SK-N-SH (cell line): Measurements from ENCODE around the gene SH2D4B. TPM values are rescaled to one million over a fixed set of nuclear protein-coding genes. Genes with fewer than 3 reads are reported as not detected.
A peak's percentile ranks its signal among the peaks of the same experiment; 100 is the strongest.

Experiments used
- CTCF ChIA-PET: fragments of 300-600, 350-600 bp; formaldehyde crosslinking; extraction: SDS; loops from one replicate; lab custom pipeline; 2021; lab: Yijun Ruan, JAX
- POLR2A ChIA-PET: fragments of 350-600 bp; sonication (Branson Sonifier 250); formaldehyde crosslinking; extraction: SDS; loops from one replicate; lab custom pipeline; 2020; ENCODE audit warnings: antibody characterized with exemption, inconsistent platforms; lab: Yijun Ruan, JAX
- DNase-seq: peaks from one replicate; pipeline ENCODE4 v3.0.0; 2012
- H2AFZ ChIP-seq: fragments of 200-600 bp; sonication (generic); 2 replicates; pipeline ENCODE4 v1.8.1; 2016; ENCODE audit warnings: antibody characterized with exemption, mild to moderate bottlenecking, low read depth
- H3F3A ChIP-seq: fragments of 200-600 bp; sonication (generic); replicated peaks from 2 replicates; pipeline ENCODE3; 2016; ENCODE audit warnings: antibody characterized with exemption, mild to moderate bottlenecking; ENCODE audit not compliant: insufficient read depth
- H3K27ac ChIP-seq, 2 experiments: fragments of 200-500 bp in 1 of 2; fragments of 200-600 bp in 1 of 2; sonication (Bioruptor generic) in 1 of 2; sonication (generic), shearing (Covaris generic) in 1 of 2; 2 replicates each; pipeline versions ENCODE4 v1.5.1 to v1.6.1; 2014 to 2016; ENCODE audit warnings: low read depth in 2 of 2, inconsistent platforms in 1 of 2, low read length in 1 of 2, mild to moderate bottlenecking in 1 of 2, mixed read lengths in 1 of 2
- H3K27me3 ChIP-seq: fragments of 200-600 bp; sonication (generic), shearing (Covaris generic); 2 replicates; pipeline ENCODE4 v1.6.1; 2016; ENCODE audit warnings: mixed run types; ENCODE audit not compliant: insufficient read depth
- H3K36me3 ChIP-seq, 2 experiments: fragments of 200-500 bp in 1 of 2; fragments of 200-600 bp in 1 of 2; sonication (Bioruptor generic) in 1 of 2; sonication (generic) in 1 of 2; replicated peaks in 1 of 2; 2 replicates each; pipeline versions ENCODE3 to v1.5.1; 2014 to 2016; ENCODE audit warnings: low read length in 1 of 2, mild to moderate bottlenecking in 1 of 2; ENCODE audit not compliant: insufficient read depth in 2 of 2, control insufficient read depth in 1 of 2
- H3K4me1 ChIP-seq, 2 experiments: fragments of 200-500 bp in 1 of 2; fragments of 200-600 bp in 1 of 2; sonication (Bioruptor generic) in 1 of 2; sonication (generic), shearing (Covaris generic) in 1 of 2; 2 replicates each; pipeline versions ENCODE4 v1.5.1 to v1.6.1; 2014 to 2016; ENCODE audit warnings: low read depth in 1 of 2, low read length in 1 of 2, mixed run types in 1 of 2; ENCODE audit not compliant: insufficient read depth in 2 of 2, control insufficient read depth in 1 of 2
- H3K4me2 ChIP-seq: fragments of 200-600 bp; sonication (generic), shearing (Covaris generic); 2 replicates; pipeline ENCODE4 v1.6.1; 2017; ENCODE audit warnings: mixed run types
- H3K4me3 ChIP-seq, 2 experiments: fragments of 200-500 bp in 1 of 2; fragments of 200-600 bp in 1 of 2; sonication (Bioruptor generic) in 1 of 2; sonication (generic), shearing (Covaris generic) in 1 of 2; 2 replicates each; pipeline versions ENCODE4 v1.5.1 to v1.8.1; 2014 to 2016; ENCODE audit warnings: low read depth in 2 of 2, inconsistent platforms in 1 of 2, low read length in 1 of 2, mild to moderate bottlenecking in 1 of 2, mixed read lengths in 1 of 2, moderate library complexity in 1 of 2
- H3K79me2 ChIP-seq: fragments of 200-600 bp; sonication (generic); 2 replicates; pipeline ENCODE4 v1.8.1; 2017; ENCODE audit warnings: mild to moderate bottlenecking; ENCODE audit not compliant: insufficient read depth
- H3K9ac ChIP-seq: fragments of 200-600 bp; sonication (generic); 2 replicates; pipeline ENCODE4 v1.6.1; 2017; ENCODE audit warnings: mixed run types
- H3K9me2 ChIP-seq: fragments of 200-600 bp; sonication (generic); 2 replicates; pipeline ENCODE4 v1.6.1; 2017; ENCODE audit warnings: mixed run types
- H3K9me3 ChIP-seq: fragments of 200-600 bp; sonication (generic); 2 replicates; pipeline ENCODE4 v1.6.1; 2017; ENCODE audit warnings: mixed run types, mild to moderate bottlenecking, moderate library complexity
- H4K20me1 ChIP-seq: fragments of 200-600 bp; sonication (generic); 2 replicates; pipeline ENCODE4 v1.6.1; 2017; ENCODE audit warnings: mild to moderate bottlenecking, mixed run types; ENCODE audit not compliant: insufficient read depth
- CHD2 ChIP-seq: fragments of 150-350 bp; IDR thresholded peaks from 2 replicates; pipeline ENCODE4 v1.6.1; 2018; ENCODE audit warnings: low read length; ENCODE audit not compliant: partially characterized antibody
- CTCF ChIP-seq: fragments of 200-600 bp; sonication (generic); IDR thresholded peaks from 2 replicates; pipeline ENCODE4 v1.6.1; 2017; ENCODE audit warnings: antibody characterized with exemption, mild to moderate bottlenecking, moderate library complexity
- EP300 ChIP-seq, 2 experiments: IDR thresholded peaks; 2 replicates each; pipeline versions ENCODE4 v1.4.0 to v1.6.1; 2012; ENCODE audit warnings: borderline replicate concordance in 1 of 2, low read depth in 1 of 2, low read length in 1 of 2
- FOSL2 ChIP-seq: IDR thresholded peaks from 2 replicates; pipeline ENCODE4 v1.4.0; 2012; ENCODE audit warnings: low read depth, mild to moderate bottlenecking, moderate library complexity, borderline replicate concordance
- GABPA ChIP-seq: IDR thresholded peaks from 2 replicates; pipeline ENCODE4 v1.4.0; 2012; ENCODE audit warnings: low read depth, mild to moderate bottlenecking
- JUND ChIP-seq: IDR thresholded peaks from 2 replicates; pipeline ENCODE4 v1.4.0; 2012
- MEF2A ChIP-seq: IDR thresholded peaks from 2 replicates; pipeline ENCODE4 v1.4.0; 2012; ENCODE audit warnings: low read depth, borderline replicate concordance
- RAD21 ChIP-seq: IDR thresholded peaks from 2 replicates; pipeline ENCODE4 v1.6.1; 2012; ENCODE audit warnings: mild to moderate bottlenecking, low read length
- TCF12 ChIP-seq: IDR thresholded peaks from 2 replicates; pipeline ENCODE4 v1.4.0; 2012
- USF1 ChIP-seq: IDR thresholded peaks from 2 replicates; pipeline ENCODE4 v1.4.0; 2012; ENCODE audit warnings: low read depth, borderline replicate concordance
- YY1 ChIP-seq: IDR thresholded peaks from 2 replicates; pipeline ENCODE4 v1.4.0; 2012; ENCODE audit warnings: low read depth, mild to moderate bottlenecking
- WGBS: methylation state at CpG from one replicate; pipeline ENCODE4 v1.1.6; 2017; ENCODE audit warnings: low lambda C conversion rate; 5-methylcytosine and 5-hydroxymethylcytosine counted together
- polyA plus RNA-seq, 3 experiments: library from polyadenylated mRNA; depleted of rRNA; stranded (reverse); fragments of >200 nt; gene quantifications; 2 replicates each; pipeline ENCODE4 v1.2.3, GENCODE V29; 2012

Gene SH2D4B
- polyA plus RNA-seq, 1 of the 3 experiments (the other 2 are of a cell fraction), result not detected

- ChIA-PET CTCF (interaction anchor here (1.3 to 4.8 kb wide), 3 partner anchors 18 to 244 kb away, joined by 3 to 42 read pairs (median 3); no protein-coding TSS in a partner anchor), POLR2A (no interaction called here)
- TF ChIP-seq YY1 (no peak), FOSL2 (no peak), JUND (no peak), MEF2A (no peak), GABPA (no peak), CTCF (no peak), USF1 (no peak), RAD21 (no peak), CHD2 (no peak), EP300 (IDR thresholded peaks at IDR 0.05; ENCODE audit: borderline replicate concordance in 1 of 2, low read depth in 1 of 2, low read length in 1 of 2) (no peak), TCF12 (no peak)
- TF ChIP-seq, all 33 proteins: peak for 0
- Histone ChIP-seq H3F3A (no peaks in the 10 kb centered on the region), H2AFZ (no peak overlapping the region), H3K79me2 (no peaks in the 10 kb centered on the region), H4K20me1 (no peaks in the 10 kb centered on the region), H3K27me3 (no peaks in the 10 kb centered on the region), H3K9ac (no peak overlapping the region), H3K36me3 (no peaks in the 10 kb centered on the region), H3K4me1 (no peaks in the 10 kb centered on the region), H3K27ac (no peak overlapping the region), H3K4me3 (no peak overlapping the region), H3K9me2 (no peaks in the 10 kb centered on the region), H3K4me2 (no peak overlapping the region), H3K9me3 (no peaks in the 10 kb centered on the region)
- no peak for DNase-seq
- WGBS, result 35% methylated on average over 1 of the region's 1 CpG
Observed at GRCh38 chr10:80681142-80681541, 143.4 kb downstream of the SH2D4B start.

GRCh38 chr10:80684259-80684658, 146.6 kb downstream of the SH2D4B start:
- H3K4me2 ChIP-seq, result no peak overlapping the region
- H4K20me1 ChIP-seq, result no peaks in the 10 kb centered on the region
- no peak overlapping the region for H3K4me3 ChIP-seq
- no peaks in the 10 kb centered on the region; a peak in 1 of 4 replicates for H3K4me1 ChIP-seq
- 3% methylated on average over 1 of the region's 1 CpG for WGBS
- POLR2A ChIA-PET, result interaction anchor here (1.4 kb wide), 1 partner anchor 15 kb away, joined by 3 read pairs; no protein-coding TSS in a partner anchor
- H3K9me2 ChIP-seq, result no peaks in the 10 kb centered on the region
- no peaks in the 10 kb centered on the region for H3K27me3 ChIP-seq
- TF ChIP-seq USF1 (peak; percentile 69; the same call in 1 of the 2 replicates), FOSL2 (no peak)
- TF ChIP-seq, all 33 proteins: peak for 1
- H3K9ac ChIP-seq, result no peak overlapping the region
- no peaks in the 10 kb centered on the region for H3K79me2 ChIP-seq
- no peaks in the 10 kb centered on the region for H3F3A ChIP-seq
- H3K27ac ChIP-seq, result no peak overlapping the region
- H2AFZ ChIP-seq, result no peak overlapping the region
- no peaks in the 10 kb centered on the region for H3K36me3 ChIP-seq
- CTCF ChIA-PET, result interaction anchor here (1.0 to 5.9 kb wide), 6 partner anchors 11 to 241 kb away, joined by 3 to 46 read pairs (median 8); no protein-coding TSS in a partner anchor
- peak; percentile 58 for DNase-seq
- H3K9me3 ChIP-seq, result no peaks in the 10 kb centered on the region
